Liver (tissue), 3 donors: Measurements from ENCODE around the gene XYLT1.

Experiments used
- ATF3 ChIP-seq: IDR thresholded peaks from 2 replicates; pipeline ENCODE4 v1.6.1; 2016; ENCODE audit warnings: antibody characterized with exemption
- CTCF ChIP-seq: fragments of 150-350 bp; IDR thresholded peaks from 2 replicates; pipeline ENCODE4 v1.5.1; 2017; ENCODE audit warnings: improper control_type of control experiment, low read depth, low read length; ENCODE audit not compliant: missing input control
- EGR1 ChIP-seq, 2 donors: IDR thresholded peaks; 2 replicates each; pipeline ENCODE4 v1.6.1; 2016 to 2018; ENCODE audit warnings: antibody characterized with exemption in 2 of 2, low read depth in 2 of 2
- JUND ChIP-seq, 2 donors: IDR thresholded peaks; 2 replicates each; pipeline ENCODE4 v1.6.1; 2016; ENCODE audit warnings: antibody characterized with exemption in 2 of 2
- MAX ChIP-seq: IDR thresholded peaks from 2 replicates; pipeline ENCODE4 v1.6.1; 2016; ENCODE audit warnings: antibody characterized with exemption
- RAD21 ChIP-seq, 2 donors: IDR thresholded peaks; 2 replicates each; pipeline ENCODE4 v1.6.1; 2016; ENCODE audit warnings: antibody characterized with exemption in 2 of 2, mild to moderate bottlenecking in 2 of 2
- SP1 ChIP-seq: IDR thresholded peaks from 2 replicates; pipeline ENCODE4 v1.6.1; 2018; ENCODE audit warnings: antibody characterized with exemption, mild to moderate bottlenecking
- TAF1 ChIP-seq: conservative IDR thresholded peaks from 2 replicates; pipeline ENCODE4 v1.6.1; 2016; ENCODE audit warnings: antibody characterized with exemption, mild to moderate bottlenecking
- TF ChIP-seq, protein P1 (sequence below): IDR thresholded peaks from 2 replicates; pipeline ENCODE4 v1.6.1; 2016; ENCODE audit warnings: antibody characterized with exemption
- donor health status: healthy.
- donor health status: healthy.

DNA sequence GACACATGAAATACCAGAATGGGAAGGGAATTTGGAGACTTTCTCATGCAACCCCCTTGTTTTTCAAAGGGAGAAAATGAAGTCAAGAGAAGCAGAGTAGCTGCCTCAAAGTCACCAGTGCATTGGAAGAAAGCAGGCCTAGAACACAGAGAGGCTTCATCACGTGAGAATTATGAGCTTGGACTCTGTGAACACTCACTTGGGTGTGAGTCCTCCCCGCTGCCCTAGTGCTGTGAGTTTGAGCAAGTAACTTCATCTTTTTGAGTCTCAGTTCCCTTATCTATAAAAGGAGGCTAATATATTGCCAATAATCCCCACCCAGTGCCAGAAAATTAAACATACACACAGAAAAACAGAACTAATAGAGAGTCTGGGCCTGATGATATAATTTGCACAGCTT, 315.8 kb downstream of the XYLT1 start:
- TF ChIP-seq SP1 (no peak), CTCF (no peak), EGR1 (IDR thresholded peaks at IDR 0.05; ENCODE audit: low read depth in 2 of 2) (no peak), TAF1 (no peak), MAX (no peak), ATF3 (no peak), JUND (IDR thresholded peaks at IDR 0.05) (no peak), RAD21 (IDR thresholded peaks at IDR 0.05) (no peak)
- TF ChIP-seq, protein P1, sequence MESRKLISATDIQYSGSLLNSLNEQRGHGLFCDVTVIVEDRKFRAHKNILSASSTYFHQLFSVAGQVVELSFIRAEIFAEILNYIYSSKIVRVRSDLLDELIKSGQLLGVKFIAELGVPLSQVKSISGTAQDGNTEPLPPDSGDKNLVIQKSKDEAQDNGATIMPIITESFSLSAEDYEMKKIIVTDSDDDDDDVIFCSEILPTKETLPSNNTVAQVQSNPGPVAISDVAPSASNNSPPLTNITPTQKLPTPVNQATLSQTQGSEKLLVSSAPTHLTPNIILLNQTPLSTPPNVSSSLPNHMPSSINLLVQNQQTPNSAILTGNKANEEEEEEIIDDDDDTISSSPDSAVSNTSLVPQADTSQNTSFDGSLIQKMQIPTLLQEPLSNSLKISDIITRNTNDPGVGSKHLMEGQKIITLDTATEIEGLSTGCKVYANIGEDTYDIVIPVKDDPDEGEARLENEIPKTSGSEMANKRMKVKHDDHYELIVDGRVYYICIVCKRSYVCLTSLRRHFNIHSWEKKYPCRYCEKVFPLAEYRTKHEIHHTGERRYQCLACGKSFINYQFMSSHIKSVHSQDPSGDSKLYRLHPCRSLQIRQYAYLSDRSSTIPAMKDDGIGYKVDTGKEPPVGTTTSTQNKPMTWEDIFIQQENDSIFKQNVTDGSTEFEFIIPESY, result no peak
